GM18502 (cell line): ENCODE results near the gene NPAS2.
A peak's percentile ranks its signal among the peaks of the same experiment; 100 is the strongest.

Experiments
- ATAC-seq: cut with Tn5 transposase; IDR thresholded peaks from one replicate; pipeline ENCODE4 v1.9.1; 2021; ENCODE audit warnings: mild to moderate bottlenecking; ENCODE audit not compliant: unreplicated experiment, poor library complexity

NPAS2 gene

GRCh38 chr2:101002562-101003277 lies 182.8 kb downstream of the NPAS2 start:
- ATAC-seq: no peak

- no peak for ATAC-seq
Measured at GRCh38 chr2:101003278-101003775, 183.4 kb downstream of the NPAS2 start.

GRCh38 chr2:101004620-101005325 lies 184.8 kb downstream of the NPAS2 start:
- no peak for ATAC-seq

- ATAC-seq: no peak
Measured at GRCh38 chr2:101006065-101006715, 186.3 kb downstream of the NPAS2 start.

- no peak for ATAC-seq
Measured at GRCh38 chr2:101007415-101008345, 187.7 kb downstream of the NPAS2 start.

- ATAC-seq: no peak
Measured at GRCh38 chr2:101011152-101011551, 191.2 kb downstream of the NPAS2 start.

- ATAC-seq: peak; percentile 83
Measured at GRCh38 chr2:101012054-101012705, 192.2 kb downstream of the NPAS2 start.

- ATAC-seq: no peak
Measured at GRCh38 chr2:101012706-101013181, 192.8 kb downstream of the NPAS2 start.

GRCh38 chr2:101014264-101014857 lies 194.4 kb downstream of the NPAS2 start:
- ATAC-seq: no peak

GRCh38 chr2:101017371-101017770 lies 197.4 kb downstream of the NPAS2 start:
- no peak for ATAC-seq

- ATAC-seq: no peak
Measured at GRCh38 chr2:101018934-101019333, 199.0 kb downstream of the NPAS2 start.

- ATAC-seq: no peak
Measured at GRCh38 chr2:101022221-101022620, 202.3 kb downstream of the NPAS2 start.

- no peak for ATAC-seq
Measured at GRCh38 chr2:101023327-101024107, 203.6 kb downstream of the NPAS2 start.

- ATAC-seq: no peak
Measured at GRCh38 chr2:101025561-101025960, 205.6 kb downstream of the NPAS2 start.

- ATAC-seq: no peak
Measured at GRCh38 chr2:101026253-101026701, 206.3 kb downstream of the NPAS2 start.

GRCh38 chr2:101026923-101027469 lies 207.1 kb downstream of the NPAS2 start:
- no peak for ATAC-seq

GRCh38 chr2:101027852-101028251 lies 207.9 kb downstream of the NPAS2 start:
- ATAC-seq: no peak
